SK-N-SH (cell line): Measurements from ENCODE around the gene DYNC1LI2.

Experiments
- CTCF ChIP-seq: fragments of 200-600 bp; sonication (generic); IDR thresholded peaks from 2 replicates; pipeline ENCODE4 v1.6.1; 2017; ENCODE audit warnings: antibody characterized with exemption, mild to moderate bottlenecking, moderate library complexity
- EP300 ChIP-seq, 2 experiments: IDR thresholded peaks; 2 replicates each; pipeline versions ENCODE4 v1.4.0 to v1.6.1; 2012; ENCODE audit warnings: borderline replicate concordance in 1 of 2, low read depth in 1 of 2, low read length in 1 of 2
- MAX ChIP-seq: IDR thresholded peaks from 2 replicates; pipeline ENCODE4 v1.4.0; 2012; ENCODE audit warnings: low read depth
- NFIC ChIP-seq: IDR thresholded peaks from 2 replicates; pipeline ENCODE4 v1.4.0; 2012; ENCODE audit warnings: borderline replicate concordance
- PBX3 ChIP-seq: IDR thresholded peaks from 2 replicates; pipeline ENCODE4; 2012
- POLR2AphosphoS5 ChIP-seq: IDR thresholded peaks from 2 replicates; pipeline ENCODE4 v1.6.1; 2012; ENCODE audit warnings: low read depth, low read length
- RXRA ChIP-seq: IDR thresholded peaks from 2 replicates; pipeline ENCODE4 v1.4.0; 2012; ENCODE audit warnings: low read depth, mild to moderate bottlenecking, borderline replicate concordance
- USF1 ChIP-seq: IDR thresholded peaks from 2 replicates; pipeline ENCODE4 v1.4.0; 2012; ENCODE audit warnings: low read depth, borderline replicate concordance
- YY1 ChIP-seq: IDR thresholded peaks from 2 replicates; pipeline ENCODE4 v1.4.0; 2012; ENCODE audit warnings: low read depth, mild to moderate bottlenecking

GRCh38 chr16:66676599-66676998 lies 74.8 kb downstream of the DYNC1LI2 start:
- TF ChIP-seq MAX (no peak), CTCF (no peak), YY1 (no peak), NFIC (no peak), RXRA (no peak), POLR2AphosphoS5 (no peak), PBX3 (no peak), EP300 (IDR thresholded peaks at IDR 0.05; ENCODE audit: borderline replicate concordance in 1 of 2, low read depth in 1 of 2, low read length in 1 of 2) (no peak), USF1 (no peak)
